GM18505 (cell line): Measurements from ENCODE around the gene YPEL3.
A peak's percentile ranks its signal among the peaks of the same experiment; 100 is the strongest.

Experiments
- ATAC-seq: cut with Tn5 transposase; IDR thresholded peaks from one replicate; pipeline ENCODE4 v1.9.1; 2021; ENCODE audit not compliant: unreplicated experiment
- POLR2A ChIP-seq: IDR thresholded peaks from 4 replicates; pipeline ENCODE4 v1.6.1; 2011; ENCODE audit warnings: borderline replicate concordance; ENCODE audit not compliant: insufficient read depth, insufficient read length; ENCODE audit errors: extremely low read depth

Gene YPEL3

DNA sequence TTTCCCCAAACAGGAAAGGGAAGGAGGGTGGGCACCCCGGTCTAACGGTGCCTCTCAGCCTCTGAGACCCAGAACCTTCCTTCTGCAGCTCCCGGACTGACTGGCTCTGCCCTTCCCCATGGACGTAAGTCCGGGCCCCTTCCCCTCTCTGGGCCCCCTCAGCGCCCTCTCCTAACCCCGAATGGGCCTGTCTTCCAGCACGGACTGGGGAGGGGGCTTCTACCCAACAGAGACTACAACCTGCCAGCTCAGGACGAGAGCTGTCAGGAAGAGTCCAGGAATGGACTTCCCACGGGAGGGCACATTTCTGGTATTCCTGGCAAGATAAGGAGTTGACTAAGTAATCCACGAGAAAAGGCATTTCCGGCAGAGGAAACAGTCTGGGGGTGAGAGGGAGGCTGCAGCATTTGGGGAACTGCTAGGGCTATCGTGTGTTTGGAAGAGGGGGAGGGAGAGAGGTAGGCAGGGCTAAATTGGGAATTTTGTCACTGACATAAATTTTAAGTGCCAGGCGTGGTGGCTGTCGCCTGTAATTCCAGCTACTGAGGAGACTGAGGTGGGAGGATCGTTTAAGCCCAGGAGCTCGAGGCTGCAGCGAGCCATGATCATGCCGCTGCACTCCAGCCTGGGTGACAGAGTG, 42.5 kb downstream of the YPEL3 start:
- no peak for ATAC-seq
- no peak for TF ChIP-seq POLR2A

DNA sequence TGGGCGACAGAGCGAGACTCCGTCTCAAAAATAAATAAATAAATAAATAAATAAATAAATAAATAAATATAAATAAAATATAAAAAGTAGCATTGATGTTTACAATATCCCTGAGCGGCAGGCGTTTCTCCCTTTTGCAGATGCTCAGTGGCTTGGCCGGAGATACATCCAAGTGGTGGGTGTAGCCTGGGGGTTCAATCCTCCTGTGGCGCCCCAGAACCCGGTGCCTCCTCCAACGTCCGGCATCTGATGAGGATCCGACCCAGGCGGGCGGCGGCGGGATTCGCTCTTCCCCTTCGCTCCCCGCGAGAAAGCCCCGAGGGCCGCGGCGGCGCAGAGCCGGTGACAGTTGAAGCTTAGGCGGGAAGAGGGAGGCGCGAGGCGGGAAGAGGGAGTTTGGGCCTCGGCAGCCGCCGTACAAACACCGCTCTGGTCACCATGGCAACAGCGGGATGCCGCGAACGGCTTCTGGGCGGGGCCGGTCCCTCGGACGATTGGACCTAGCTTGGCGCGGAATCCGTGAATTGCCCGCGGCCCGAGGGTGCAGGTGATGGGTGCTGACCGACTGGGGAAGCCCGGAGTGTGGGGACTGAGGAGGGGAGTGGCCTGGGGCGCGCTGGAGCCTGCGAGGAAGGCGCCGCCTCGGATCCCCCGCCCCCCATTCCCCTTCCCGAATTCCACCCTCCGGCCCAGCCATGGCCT, 43.2 kb downstream of the YPEL3 start:
- TF ChIP-seq POLR2A, result no peak
- ATAC-seq, result peak; percentile 66

DNA sequence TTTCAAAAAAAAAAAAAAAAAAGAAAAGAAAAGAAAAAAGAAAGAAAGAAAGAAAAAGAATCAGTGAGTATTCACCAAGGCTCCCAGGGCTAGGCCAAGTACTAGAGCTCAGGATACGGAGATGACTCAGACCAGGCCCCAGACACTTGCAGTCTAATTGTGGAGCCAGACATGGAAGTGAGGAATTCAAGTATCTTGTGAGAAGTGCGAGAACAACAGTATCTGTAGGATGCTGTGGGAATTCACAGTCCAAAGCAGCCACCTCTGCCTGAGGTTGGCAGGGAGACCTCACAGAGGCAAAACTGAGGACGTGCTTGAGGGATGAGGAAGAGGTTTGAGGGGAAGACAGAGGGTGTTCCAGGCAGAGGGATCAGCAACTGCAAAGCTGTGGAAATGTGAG, 44.5 kb downstream of the YPEL3 start:
- ATAC-seq, result no peak
- no peak for TF ChIP-seq POLR2A

DNA sequence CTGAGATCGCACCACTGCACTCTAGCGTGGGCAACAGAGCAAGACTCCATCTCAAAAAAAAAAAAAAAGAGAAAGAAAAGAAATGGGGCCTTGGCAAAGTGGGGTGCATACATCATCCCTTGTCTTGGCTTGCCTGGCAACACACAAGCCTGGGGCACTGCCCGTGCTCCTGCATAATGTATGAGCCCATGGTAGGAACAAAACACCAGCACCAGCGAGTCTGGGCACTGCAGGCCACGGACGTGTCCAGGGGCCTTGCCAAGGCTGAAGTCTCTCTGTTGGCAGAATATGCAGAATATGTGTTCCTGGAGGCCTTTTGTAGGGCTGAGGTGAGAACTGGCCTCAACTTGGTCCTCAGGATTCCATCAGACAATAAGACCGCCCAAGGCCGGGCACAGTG, 46.1 kb downstream of the YPEL3 start:
- ATAC-seq, result no peak
- TF ChIP-seq POLR2A, result no peak

DNA sequence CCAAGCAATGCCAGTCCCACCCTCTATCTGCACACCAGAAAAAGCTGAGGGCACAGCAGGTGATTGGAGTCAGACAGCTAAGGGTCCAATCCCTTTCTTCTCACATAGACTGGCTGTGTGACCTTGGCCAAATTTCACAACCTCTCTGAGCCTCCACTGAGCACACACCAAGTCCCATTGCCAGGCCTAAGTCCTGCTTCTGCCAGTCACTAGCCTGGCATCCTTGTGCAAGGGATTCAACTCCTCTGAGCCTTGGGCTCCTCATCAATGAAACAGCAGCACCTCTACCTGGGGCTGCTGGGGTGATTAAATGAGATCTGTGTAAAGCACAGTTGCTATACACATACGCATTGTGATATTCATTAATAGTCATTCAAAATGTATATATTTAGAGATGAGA, 49.4 kb downstream of the YPEL3 start:
- ATAC-seq, result no peak
- no peak for TF ChIP-seq POLR2A

DNA sequence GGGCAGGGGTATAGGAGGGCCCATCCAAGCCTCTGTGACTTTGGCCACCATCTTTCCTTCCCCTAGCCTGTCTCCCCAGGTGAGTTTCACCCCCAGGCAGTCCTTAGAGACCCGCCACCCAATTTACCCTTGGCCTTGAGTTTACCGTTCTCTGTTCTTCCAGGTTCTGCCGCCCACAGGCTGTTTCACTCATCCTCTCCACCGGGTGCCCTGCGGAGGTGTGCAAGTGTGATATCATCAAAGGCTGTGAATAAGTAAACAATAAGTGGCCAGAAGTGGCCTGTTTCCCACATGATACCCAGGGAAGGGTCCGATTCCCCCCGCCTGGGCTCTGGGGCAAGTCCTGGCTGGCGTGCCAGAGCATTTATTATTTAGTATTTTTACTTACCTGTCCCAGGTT, 49.8 kb downstream of the YPEL3 start:
- no peak for TF ChIP-seq POLR2A
- no peak for ATAC-seq
